Left lobe of liver (tissue), 2 donors: ENCODE results near the gene PSMD6. TPM values are rescaled to one million over a fixed set of nuclear protein-coding genes. Genes with fewer than 3 reads are reported as not detected.

Experiments
- ATAC-seq: fragments of 200-7000 bp; cut with Tn5 transposase; one replicate; pipeline ENCODE4 v1.9.1; 2020; ENCODE audit warnings: mild to moderate bottlenecking, moderate library complexity
- DNase-seq: peaks from one replicate; pipeline ENCODE4 v3.0.0-alpha.2; 2020; ENCODE audit warnings: low spot score
- total RNA-seq: library from RNA; stranded (reverse); gene quantifications from one replicate; pipeline ENCODE4 v1.2.1, GENCODE V29; 2021
- donor health status: DM: no; HTN: no; CAD: no; lungs with moderate emphysema.
- donor health status: DM: no; HTN: yes; CAD: no.

The PSMD6 gene
- total RNA-seq, 1 donor from 2014 or later: 31.8 TPM

- no peak for DNase-seq
- ATAC-seq: no peak
These were observed 11.6 kb downstream of the PSMD6 start for GRCh38 chr3:64011685-64012084.

- ATAC-seq (no peak), DNase-seq (no peak)
These were observed 13.1 kb downstream of the PSMD6 start for GRCh38 chr3:64010199-64010598.

GRCh38 chr3:64009528-64009927, 13.8 kb downstream of the PSMD6 start:
- ATAC-seq (no peak), DNase-seq (no peak)

GRCh38 chr3:64008487-64009351, 14.6 kb downstream of the PSMD6 start:
- ATAC-seq (no peak), DNase-seq (no peak)

- DNase-seq (no peak), ATAC-seq (no peak)
These were observed 15.3 kb downstream of the PSMD6 start for GRCh38 chr3:64008017-64008416.

GRCh38 chr3:64003589-64003988, 19.7 kb downstream of the PSMD6 start:
- peak; percentile 46 for ATAC-seq
- no peak for DNase-seq

- no peak for ATAC-seq
- DNase-seq: no peak
These were observed 21.1 kb downstream of the PSMD6 start for GRCh38 chr3:64002233-64002632.

GRCh38 chr3:64000453-64001055, 22.7 kb downstream of the PSMD6 start:
- ATAC-seq (no peak), DNase-seq (no peak)

GRCh38 chr3:63998852-63999754, 24.2 kb downstream of the PSMD6 start:
- peak; percentile 65 for ATAC-seq
- no peak for DNase-seq

GRCh38 chr3:63995086-63995485, 28.2 kb downstream of the PSMD6 start:
- DNase-seq (no peak), ATAC-seq (no peak)

GRCh38 chr3:63993653-63994079, 29.6 kb downstream of the PSMD6 start:
- DNase-seq: peak; percentile 68

GRCh38 chr3:63992516-63993209, 30.6 kb downstream of the PSMD6 start:
- ATAC-seq (no peak), DNase-seq (no peak)

More at GRCh38 chr3:63993653-63994079, 29.6 kb downstream of the PSMD6 start:
- ATAC-seq: peak; percentile 98

- no peak for ATAC-seq
- no peak for DNase-seq
These were observed 31.6 kb downstream of the PSMD6 start for GRCh38 chr3:63991666-63992065.

- ATAC-seq (no peak), DNase-seq (no peak)
These were observed 32.6 kb downstream of the PSMD6 start for GRCh38 chr3:63990733-63991132.

GRCh38 chr3:63990204-63990603, 33.1 kb downstream of the PSMD6 start:
- DNase-seq: no peak
- ATAC-seq: no peak

GRCh38 chr3:63988943-63989342, 34.4 kb downstream of the PSMD6 start:
- ATAC-seq: no peak

GRCh38 chr3:63986831-63987230, 36.5 kb downstream of the PSMD6 start:
- ATAC-seq: no peak
- DNase-seq: no peak

More at GRCh38 chr3:63988943-63989342, 34.4 kb downstream of the PSMD6 start:
- DNase-seq: no peak

GRCh38 chr3:63986146-63986545, 37.1 kb downstream of the PSMD6 start:
- no peak for DNase-seq
- ATAC-seq: no peak

- no peak for DNase-seq
- no peak for ATAC-seq
These were observed 38.9 kb downstream of the PSMD6 start for GRCh38 chr3:63984391-63984790.

- ATAC-seq (no peak), DNase-seq (no peak)
These were observed 41.3 kb downstream of the PSMD6 start for GRCh38 chr3:63981980-63982379.
